HepG2 (cell line): ENCODE results near the gene LMOD1. TPM values are rescaled to one million over a fixed set of nuclear protein-coding genes. Genes with fewer than 3 reads are reported as not detected.

Source experiments
- EED ChIP-seq: sonication (generic); formaldehyde crosslinking; IDR thresholded peaks from 2 replicates; pipeline ENCODE4 v1.5.0; 2020; ENCODE audit warnings: mild to moderate bottlenecking, missing genetic modification reagents
- EHMT2 ChIP-seq: fragments of 200-600 bp; sonication (generic); IDR thresholded peaks from 2 replicates; pipeline ENCODE4 v1.7.0; 2017; ENCODE audit warnings: antibody characterized with exemption, low read depth, low read length, borderline replicate concordance
- FOSL2 ChIP-seq: sonication (generic); formaldehyde crosslinking; IDR thresholded peaks from 2 replicates; pipeline ENCODE4 v1.4.0; 2020; ENCODE audit warnings: missing genetic modification reagents
- KMT2B ChIP-seq: IDR thresholded peaks from 2 replicates; pipeline ENCODE4 v1.6.1; 2016; ENCODE audit warnings: missing genetic modification reagents, missing compliant biosample characterization
- NFE2L2 ChIP-seq: fragments of 150-350 bp; IDR thresholded peaks from 2 replicates; pipeline ENCODE4 v1.6.1; 2014; ENCODE audit warnings: low read length
- NFIB ChIP-seq: sonication (generic); formaldehyde crosslinking; IDR thresholded peaks from 2 replicates; pipeline ENCODE4 v1.9.0; 2021; ENCODE audit warnings: missing genetic modification reagents, mild to moderate bottlenecking, borderline replicate concordance
- NFYC ChIP-seq: IDR thresholded peaks from 2 replicates; pipeline ENCODE4 v1.6.1; 2016; ENCODE audit warnings: missing genetic modification reagents, missing compliant biosample characterization
- RNF2 ChIP-seq: fragments of 450-650 bp; conservative IDR thresholded peaks from 2 replicates; pipeline ENCODE4 v1.6.1; 2016; ENCODE audit warnings: low read depth
- SIX4 ChIP-seq: sonication (generic); formaldehyde crosslinking; IDR thresholded peaks from 2 replicates; pipeline ENCODE4 v1.4.0; 2020; ENCODE audit warnings: missing genetic modification reagents
- ZNF24 ChIP-seq: fragments of 450-650 bp; IDR thresholded peaks from 2 replicates; pipeline ENCODE4 v1.6.1; 2017; ENCODE audit warnings: antibody characterized with exemption, mild to moderate bottlenecking
- ZNF432 ChIP-seq: sonication (generic); formaldehyde crosslinking; IDR thresholded peaks from 2 replicates; pipeline ENCODE4 v1.5.0; 2020; ENCODE audit warnings: missing genetic modification reagents, mild to moderate bottlenecking, borderline replicate concordance
- ZNF792 ChIP-seq: IDR thresholded peaks from 2 replicates; pipeline ENCODE4 v1.6.1; 2016
- polyA plus RNA-seq, 8 experiments: library from polyadenylated mRNA; depleted of rRNA in 3 of 8; stranded (reverse) in 7 of 8; unstranded in 1 of 8; fragments of >200 nt; fragmentation: Illumina TruSeq in 4 of 8; extraction: Trizol in 4 of 8; gene quantifications; 2 replicates each; pipeline versions ENCODE4 v1.2.1 to v1.2.3, GENCODE V29; 2011 to 2016; ENCODE audit warnings: low read depth in 4 of 8, missing spikeins in 1 of 8, mixed read lengths in 1 of 8; ENCODE audit not compliant: insufficient read depth in 1 of 8
- total RNA-seq, 5 experiments: library from RNA; depleted of rRNA; stranded (reverse); fragments of >200 nt; fragmentation: Illumina TruSeq; extraction: Trizol; gene quantifications; 2 replicates each; pipeline ENCODE4 v1.2.3, GENCODE V29; 2016; ENCODE audit warnings: low read depth in 1 of 5
- TF ChIP-seq, protein P1 (sequence below): sonication (generic); formaldehyde crosslinking; IDR thresholded peaks from 2 replicates; pipeline ENCODE4 v1.4.0; 2020; ENCODE audit warnings: missing genetic modification reagents
- TF ChIP-seq, protein P2 (sequence below): sonication (generic); formaldehyde crosslinking; IDR thresholded peaks from 2 replicates; pipeline ENCODE4 v1.4.0; 2020; ENCODE audit warnings: missing genetic modification reagents
- TF ChIP-seq, protein P3 (sequence below): sonication (generic); formaldehyde crosslinking; IDR thresholded peaks from 2 replicates; pipeline ENCODE4 v1.8.1; 2022; ENCODE audit warnings: mild to moderate bottlenecking, missing genetic modification reagents
- TF ChIP-seq, protein P4 (sequence below): fragments of 450-650 bp; IDR thresholded peaks from 2 replicates; pipeline ENCODE4 v1.6.1; 2017
- TF ChIP-seq, protein P5 (sequence below): sonication (generic); formaldehyde crosslinking; IDR thresholded peaks from 2 replicates; pipeline ENCODE4 v1.9.0; 2021; ENCODE audit warnings: missing genetic modification reagents, borderline replicate concordance
- TF ChIP-seq, protein P6 (sequence below): sonication (generic); formaldehyde crosslinking; IDR thresholded peaks from 2 replicates; pipeline ENCODE4 v1.8.1; 2023; ENCODE audit warnings: mild to moderate bottlenecking, missing genetic modification reagents

The LMOD1 gene
- total and polyA plus RNA-seq, 2 of the 13 experiments (the other 11 are each of a cell fraction or from before 2014, with no cell fraction given): not detected

DNA sequence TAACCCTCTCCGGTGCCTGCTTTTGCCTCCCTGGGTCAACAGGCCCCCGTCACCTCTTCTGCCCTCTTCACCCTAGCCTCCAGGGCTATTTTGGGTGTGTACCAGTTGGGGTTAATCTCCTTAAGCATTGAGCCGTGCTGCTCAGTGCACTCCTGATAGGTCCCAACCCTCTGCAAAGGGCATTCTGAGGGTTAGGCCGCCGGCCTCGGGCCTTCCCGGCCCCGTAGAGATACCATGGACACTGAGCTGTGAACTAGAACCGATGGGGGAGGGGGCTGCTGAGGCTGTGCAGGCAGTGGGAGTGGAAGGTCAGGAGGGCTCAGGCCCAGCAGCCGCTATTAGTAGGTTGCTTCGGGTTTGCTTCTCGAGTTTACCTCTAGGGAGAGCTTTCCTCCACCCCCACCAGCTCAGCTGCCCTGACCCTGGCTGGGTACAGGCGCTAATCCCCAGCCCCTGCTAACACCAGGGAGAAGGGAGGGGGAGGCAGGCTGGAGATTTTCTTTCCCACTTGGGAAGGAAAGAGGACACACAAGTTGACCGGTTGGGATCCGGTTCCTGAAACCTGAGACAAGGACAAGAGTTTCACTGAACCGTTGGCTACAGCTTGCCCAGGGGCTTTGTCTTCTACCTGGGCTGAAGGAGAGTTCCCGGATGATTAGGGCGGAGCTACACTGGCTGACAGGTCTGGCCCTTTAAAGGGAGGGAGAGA lies 4.8 kb downstream of the LMOD1 start (continued):
- no peak for TF ChIP-seq NFIB
- TF ChIP-seq, protein P1, sequence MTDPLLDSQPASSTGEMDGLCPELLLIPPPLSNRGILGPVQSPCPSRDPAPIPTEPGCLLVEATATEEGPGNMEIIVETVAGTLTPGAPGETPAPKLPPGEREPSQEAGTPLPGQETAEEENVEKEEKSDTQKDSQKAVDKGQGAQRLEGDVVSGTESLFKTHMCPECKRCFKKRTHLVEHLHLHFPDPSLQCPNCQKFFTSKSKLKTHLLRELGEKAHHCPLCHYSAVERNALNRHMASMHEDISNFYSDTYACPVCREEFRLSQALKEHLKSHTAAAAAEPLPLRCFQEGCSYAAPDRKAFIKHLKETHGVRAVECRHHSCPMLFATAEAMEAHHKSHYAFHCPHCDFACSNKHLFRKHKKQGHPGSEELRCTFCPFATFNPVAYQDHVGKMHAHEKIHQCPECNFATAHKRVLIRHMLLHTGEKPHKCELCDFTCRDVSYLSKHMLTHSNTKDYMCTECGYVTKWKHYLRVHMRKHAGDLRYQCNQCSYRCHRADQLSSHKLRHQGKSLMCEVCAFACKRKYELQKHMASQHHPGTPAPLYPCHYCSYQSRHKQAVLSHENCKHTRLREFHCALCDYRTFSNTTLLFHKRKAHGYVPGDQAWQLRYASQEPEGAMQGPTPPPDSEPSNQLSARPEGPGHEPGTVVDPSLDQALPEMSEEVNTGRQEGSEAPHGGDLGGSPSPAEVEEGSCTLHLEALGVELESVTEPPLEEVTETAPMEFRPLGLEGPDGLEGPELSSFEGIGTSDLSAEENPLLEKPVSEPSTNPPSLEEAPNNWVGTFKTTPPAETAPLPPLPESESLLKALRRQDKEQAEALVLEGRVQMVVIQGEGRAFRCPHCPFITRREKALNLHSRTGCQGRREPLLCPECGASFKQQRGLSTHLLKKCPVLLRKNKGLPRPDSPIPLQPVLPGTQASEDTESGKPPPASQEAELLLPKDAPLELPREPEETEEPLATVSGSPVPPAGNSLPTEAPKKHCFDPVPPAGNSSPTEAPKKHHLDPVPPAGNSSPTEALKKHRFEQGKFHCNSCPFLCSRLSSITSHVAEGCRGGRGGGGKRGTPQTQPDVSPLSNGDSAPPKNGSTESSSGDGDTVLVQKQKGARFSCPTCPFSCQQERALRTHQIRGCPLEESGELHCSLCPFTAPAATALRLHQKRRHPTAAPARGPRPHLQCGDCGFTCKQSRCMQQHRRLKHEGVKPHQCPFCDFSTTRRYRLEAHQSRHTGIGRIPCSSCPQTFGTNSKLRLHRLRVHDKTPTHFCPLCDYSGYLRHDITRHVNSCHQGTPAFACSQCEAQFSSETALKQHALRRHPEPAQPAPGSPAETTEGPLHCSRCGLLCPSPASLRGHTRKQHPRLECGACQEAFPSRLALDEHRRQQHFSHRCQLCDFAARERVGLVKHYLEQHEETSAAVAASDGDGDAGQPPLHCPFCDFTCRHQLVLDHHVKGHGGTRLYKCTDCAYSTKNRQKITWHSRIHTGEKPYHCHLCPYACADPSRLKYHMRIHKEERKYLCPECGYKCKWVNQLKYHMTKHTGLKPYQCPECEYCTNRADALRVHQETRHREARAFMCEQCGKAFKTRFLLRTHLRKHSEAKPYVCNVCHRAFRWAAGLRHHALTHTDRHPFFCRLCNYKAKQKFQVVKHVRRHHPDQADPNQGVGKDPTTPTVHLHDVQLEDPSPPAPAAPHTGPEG (CRISPR knock-in tag): no peak
- TF ChIP-seq NFE2L2: no peak
- TF ChIP-seq SIX4 (CRISPR knock-in tag): no peak
- TF ChIP-seq ZNF792: no peak
- TF ChIP-seq FOSL2 (CRISPR knock-in tag): no peak
- no peak for TF ChIP-seq NFYC (CRISPR knock-in tag)
- TF ChIP-seq RNF2: no peak
- TF ChIP-seq, protein P2, sequence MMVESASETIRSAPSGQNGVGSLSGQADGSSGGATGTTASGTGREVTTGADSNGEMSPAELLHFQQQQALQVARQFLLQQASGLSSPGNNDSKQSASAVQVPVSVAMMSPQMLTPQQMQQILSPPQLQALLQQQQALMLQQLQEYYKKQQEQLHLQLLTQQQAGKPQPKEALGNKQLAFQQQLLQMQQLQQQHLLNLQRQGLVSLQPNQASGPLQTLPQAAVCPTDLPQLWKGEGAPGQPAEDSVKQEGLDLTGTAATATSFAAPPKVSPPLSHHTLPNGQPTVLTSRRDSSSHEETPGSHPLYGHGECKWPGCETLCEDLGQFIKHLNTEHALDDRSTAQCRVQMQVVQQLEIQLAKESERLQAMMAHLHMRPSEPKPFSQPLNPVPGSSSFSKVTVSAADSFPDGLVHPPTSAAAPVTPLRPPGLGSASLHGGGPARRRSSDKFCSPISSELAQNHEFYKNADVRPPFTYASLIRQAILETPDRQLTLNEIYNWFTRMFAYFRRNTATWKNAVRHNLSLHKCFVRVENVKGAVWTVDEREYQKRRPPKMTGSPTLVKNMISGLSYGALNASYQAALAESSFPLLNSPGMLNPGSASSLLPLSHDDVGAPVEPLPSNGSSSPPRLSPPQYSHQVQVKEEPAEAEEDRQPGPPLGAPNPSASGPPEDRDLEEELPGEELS (CRISPR knock-in tag): no peak
- TF ChIP-seq, protein P3, sequence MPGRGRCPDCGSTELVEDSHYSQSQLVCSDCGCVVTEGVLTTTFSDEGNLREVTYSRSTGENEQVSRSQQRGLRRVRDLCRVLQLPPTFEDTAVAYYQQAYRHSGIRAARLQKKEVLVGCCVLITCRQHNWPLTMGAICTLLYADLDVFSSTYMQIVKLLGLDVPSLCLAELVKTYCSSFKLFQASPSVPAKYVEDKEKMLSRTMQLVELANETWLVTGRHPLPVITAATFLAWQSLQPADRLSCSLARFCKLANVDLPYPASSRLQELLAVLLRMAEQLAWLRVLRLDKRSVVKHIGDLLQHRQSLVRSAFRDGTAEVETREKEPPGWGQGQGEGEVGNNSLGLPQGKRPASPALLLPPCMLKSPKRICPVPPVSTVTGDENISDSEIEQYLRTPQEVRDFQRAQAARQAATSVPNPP (CRISPR knock-in tag): no peak
- TF ChIP-seq, protein P4, sequence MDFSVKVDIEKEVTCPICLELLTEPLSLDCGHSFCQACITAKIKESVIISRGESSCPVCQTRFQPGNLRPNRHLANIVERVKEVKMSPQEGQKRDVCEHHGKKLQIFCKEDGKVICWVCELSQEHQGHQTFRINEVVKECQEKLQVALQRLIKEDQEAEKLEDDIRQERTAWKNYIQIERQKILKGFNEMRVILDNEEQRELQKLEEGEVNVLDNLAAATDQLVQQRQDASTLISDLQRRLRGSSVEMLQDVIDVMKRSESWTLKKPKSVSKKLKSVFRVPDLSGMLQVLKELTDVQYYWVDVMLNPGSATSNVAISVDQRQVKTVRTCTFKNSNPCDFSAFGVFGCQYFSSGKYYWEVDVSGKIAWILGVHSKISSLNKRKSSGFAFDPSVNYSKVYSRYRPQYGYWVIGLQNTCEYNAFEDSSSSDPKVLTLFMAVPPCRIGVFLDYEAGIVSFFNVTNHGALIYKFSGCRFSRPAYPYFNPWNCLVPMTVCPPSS: no peak
- TF ChIP-seq KMT2B: no peak
- TF ChIP-seq EED (CRISPR knock-in tag): no peak
- no peak for TF ChIP-seq ZNF432 (CRISPR knock-in tag)
- TF ChIP-seq ZNF24: no peak
- no peak for TF ChIP-seq EHMT2
- TF ChIP-seq, protein P5, sequence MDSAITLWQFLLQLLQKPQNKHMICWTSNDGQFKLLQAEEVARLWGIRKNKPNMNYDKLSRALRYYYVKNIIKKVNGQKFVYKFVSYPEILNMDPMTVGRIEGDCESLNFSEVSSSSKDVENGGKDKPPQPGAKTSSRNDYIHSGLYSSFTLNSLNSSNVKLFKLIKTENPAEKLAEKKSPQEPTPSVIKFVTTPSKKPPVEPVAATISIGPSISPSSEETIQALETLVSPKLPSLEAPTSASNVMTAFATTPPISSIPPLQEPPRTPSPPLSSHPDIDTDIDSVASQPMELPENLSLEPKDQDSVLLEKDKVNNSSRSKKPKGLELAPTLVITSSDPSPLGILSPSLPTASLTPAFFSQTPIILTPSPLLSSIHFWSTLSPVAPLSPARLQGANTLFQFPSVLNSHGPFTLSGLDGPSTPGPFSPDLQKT (CRISPR knock-in tag): no peak
- TF ChIP-seq, protein P6, sequence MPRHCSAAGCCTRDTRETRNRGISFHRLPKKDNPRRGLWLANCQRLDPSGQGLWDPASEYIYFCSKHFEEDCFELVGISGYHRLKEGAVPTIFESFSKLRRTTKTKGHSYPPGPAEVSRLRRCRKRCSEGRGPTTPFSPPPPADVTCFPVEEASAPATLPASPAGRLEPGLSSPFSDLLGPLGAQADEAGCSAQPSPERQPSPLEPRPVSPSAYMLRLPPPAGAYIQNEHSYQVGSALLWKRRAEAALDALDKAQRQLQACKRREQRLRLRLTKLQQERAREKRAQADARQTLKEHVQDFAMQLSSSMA: no peak
